ENCODE measurements around the gene SRSF7. TPM values are rescaled to one million over a fixed set of nuclear protein-coding genes. Genes with fewer than 3 reads are reported as not detected.

Gene SRSF7
- total RNA-seq, 3 donors from 2014 or later = 82.6 to 135 (median 116) TPM

GRCh38 chr2:38743672-38744398, 7.3 kb downstream of the SRSF7 start:
- Histone ChIP-seq H3K4me1 (peaks cover 0 to 10% of the 10 kb centered on the region in 2 donors), H3K27ac (no peak overlapping the region), H3K4me3 (no peak overlapping the region), H3K36me3 (peaks cover 18% of the 10 kb centered on the region), H3K9me3 (no peaks in the 10 kb centered on the region), H3K27me3 (no peaks in the 10 kb centered on the region)
- TF ChIP-seq POLR2A (IDR thresholded peaks at IDR 0.05) = no peak
- no peak for TF ChIP-seq POLR2AphosphoS5 (IDR thresholded peaks at IDR 0.05)
- TF ChIP-seq, protein P1, sequence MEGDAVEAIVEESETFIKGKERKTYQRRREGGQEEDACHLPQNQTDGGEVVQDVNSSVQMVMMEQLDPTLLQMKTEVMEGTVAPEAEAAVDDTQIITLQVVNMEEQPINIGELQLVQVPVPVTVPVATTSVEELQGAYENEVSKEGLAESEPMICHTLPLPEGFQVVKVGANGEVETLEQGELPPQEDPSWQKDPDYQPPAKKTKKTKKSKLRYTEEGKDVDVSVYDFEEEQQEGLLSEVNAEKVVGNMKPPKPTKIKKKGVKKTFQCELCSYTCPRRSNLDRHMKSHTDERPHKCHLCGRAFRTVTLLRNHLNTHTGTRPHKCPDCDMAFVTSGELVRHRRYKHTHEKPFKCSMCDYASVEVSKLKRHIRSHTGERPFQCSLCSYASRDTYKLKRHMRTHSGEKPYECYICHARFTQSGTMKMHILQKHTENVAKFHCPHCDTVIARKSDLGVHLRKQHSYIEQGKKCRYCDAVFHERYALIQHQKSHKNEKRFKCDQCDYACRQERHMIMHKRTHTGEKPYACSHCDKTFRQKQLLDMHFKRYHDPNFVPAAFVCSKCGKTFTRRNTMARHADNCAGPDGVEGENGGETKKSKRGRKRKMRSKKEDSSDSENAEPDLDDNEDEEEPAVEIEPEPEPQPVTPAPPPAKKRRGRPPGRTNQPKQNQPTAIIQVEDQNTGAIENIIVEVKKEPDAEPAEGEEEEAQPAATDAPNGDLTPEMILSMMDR (IDR thresholded peaks at IDR 0.05) = no peak
- DNase-seq (ENCODE audit: low spot score in 2 of 2) = no peak
- intact Hi-C loops (cut with DNase I; ENCODE audit: low total_unique reads) = no loop called here

DNA sequence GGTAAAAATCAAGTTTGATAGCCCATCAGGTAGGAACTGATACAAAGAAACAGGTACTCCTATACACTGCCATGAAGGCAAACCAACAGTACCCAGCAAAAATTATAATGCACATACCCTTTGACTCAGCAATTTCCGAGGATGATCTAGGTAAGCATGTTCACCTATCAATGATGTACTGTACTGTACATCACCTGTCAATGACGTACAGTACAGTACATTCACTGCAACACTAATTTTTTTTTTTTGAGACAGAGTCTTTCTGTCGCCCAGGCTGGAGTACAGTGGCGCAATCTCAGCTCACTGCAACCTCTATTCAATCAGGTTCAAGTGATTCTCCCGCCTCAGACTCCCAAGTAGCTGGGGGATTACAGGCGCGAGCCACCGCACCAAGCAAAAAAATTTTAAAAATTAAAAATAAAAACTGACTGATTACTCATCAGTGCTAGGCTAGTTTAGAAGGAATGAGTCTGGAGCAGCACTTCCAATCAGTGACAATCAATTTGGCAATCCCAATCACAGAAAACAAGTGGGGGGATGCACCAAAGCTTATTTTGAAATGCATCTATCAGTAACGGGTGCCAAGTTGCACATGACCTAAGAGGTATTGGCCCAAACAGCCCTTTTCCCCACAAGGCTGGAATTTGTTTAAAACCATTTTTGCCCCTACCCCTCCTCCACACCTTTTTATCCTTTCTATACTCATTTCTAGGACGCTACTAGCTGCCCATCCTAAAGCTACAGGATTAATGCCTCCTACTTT, 8.2 kb downstream of the SRSF7 start:
- no peaks in the 10 kb centered on the region for H3K27me3 ChIP-seq
- H3K4me1 ChIP-seq = peaks cover 0 to 10% of the 10 kb centered on the region in 2 donors
- peaks cover 18% of the 10 kb centered on the region for H3K36me3 ChIP-seq
- peak in 1 of 2 donors; percentile 2 for DNase-seq (ENCODE audit: low spot score in 2 of 2)
- H3K27ac ChIP-seq = no peak overlapping the region
- no peaks in the 10 kb centered on the region for H3K9me3 ChIP-seq
- TF ChIP-seq, protein P1 (IDR thresholded peaks at IDR 0.05) = no peak
- TF ChIP-seq POLR2AphosphoS5 (IDR thresholded peaks at IDR 0.05) (no peak), POLR2A (IDR thresholded peaks at IDR 0.05) (no peak)
- H3K4me3 ChIP-seq = no peak overlapping the region
- intact Hi-C loops (cut with DNase I; ENCODE audit: low total_unique reads) = no loop called here

DNA sequence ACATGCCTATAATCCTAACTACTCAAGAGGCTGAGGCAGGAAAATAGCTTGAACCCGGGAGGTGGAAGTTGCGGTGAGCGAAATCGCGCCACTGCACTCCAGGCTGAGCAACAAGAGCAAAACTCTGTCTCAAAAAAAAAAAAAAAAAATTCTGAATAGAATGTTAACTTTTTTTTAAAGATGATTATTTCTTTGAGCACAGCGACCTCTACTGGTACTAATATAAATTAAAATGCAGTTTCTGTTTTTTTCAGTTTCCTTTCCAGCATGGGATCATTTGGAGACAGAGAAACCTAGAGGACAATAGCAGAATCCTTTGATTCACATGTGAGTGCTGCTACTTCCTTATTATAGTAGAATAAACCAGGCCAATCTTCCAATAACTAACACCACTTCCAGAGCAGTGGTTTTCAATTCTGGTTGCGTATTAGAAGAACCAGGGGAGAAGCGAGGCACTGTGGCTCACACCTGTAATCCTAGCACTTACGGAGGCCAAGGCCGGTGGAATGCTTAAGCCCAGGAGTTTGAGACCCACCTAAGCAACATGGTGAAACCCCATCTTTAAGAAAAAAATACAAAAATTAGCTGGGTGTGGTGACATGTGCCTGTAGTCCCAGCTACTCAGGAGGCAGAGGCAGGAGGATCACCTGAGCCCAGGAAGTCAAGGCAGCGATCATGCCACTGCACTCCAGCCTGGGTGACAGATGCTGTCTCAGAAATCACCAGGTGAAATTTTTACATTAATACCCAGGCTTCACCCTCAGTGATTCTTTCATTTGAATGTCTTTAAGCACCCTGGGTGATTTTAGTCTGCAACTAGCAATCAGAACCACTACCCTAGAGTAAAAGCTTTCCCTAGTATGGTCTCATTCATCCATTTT, 10.1 kb downstream of the SRSF7 start:
- no peaks in the 10 kb centered on the region for H3K9me3 ChIP-seq
- intact Hi-C loops (cut with DNase I; ENCODE audit: low total_unique reads) = no loop called here
- H3K27me3 ChIP-seq = no peaks in the 10 kb centered on the region
- peak overlapping the region; percentile 65 to 78 for H3K27ac ChIP-seq
- TF ChIP-seq, protein P1 (IDR thresholded peaks at IDR 0.05) = peak; percentile 70 to 75 (median 72)
- TF ChIP-seq POLR2AphosphoS5 (IDR thresholded peaks at IDR 0.05) = no peak
- peaks cover 2% of the 10 kb centered on the region for H3K36me3 ChIP-seq
- H3K4me1 ChIP-seq = no peaks in the 10 kb centered on the region
- DNase-seq (ENCODE audit: low spot score in 2 of 2) = peak in 1 of 2 donors; percentile 19
- no peak overlapping the region for H3K4me3 ChIP-seq

- intact Hi-C loops (cut with DNase I; ENCODE audit: low total_unique reads) = no loop called here
- no peak overlapping the region for H3K27ac ChIP-seq
- DNase-seq (ENCODE audit: low spot score in 2 of 2) = no peak
- no peaks in the 10 kb centered on the region for H3K27me3 ChIP-seq
- H3K36me3 ChIP-seq = no peaks in the 10 kb centered on the region
- no peaks in the 10 kb centered on the region for H3K4me1 ChIP-seq
- TF ChIP-seq POLR2A (IDR thresholded peaks at IDR 0.05) (no peak), POLR2AphosphoS5 (IDR thresholded peaks at IDR 0.05) (no peak)
- TF ChIP-seq, protein P1 (IDR thresholded peaks at IDR 0.05) = no peak
- H3K9me3 ChIP-seq = no peaks in the 10 kb centered on the region
- H3K4me3 ChIP-seq = no peak overlapping the region
Measured at GRCh38 chr2:38739524-38739923, 11.6 kb downstream of the SRSF7 start.
